Right lobe of liver (tissue), 4 donors: ENCODE measurements around the gene HNRNPUL1.

Experiments used
- POLR2A ChIP-seq: fragments of 450-650 bp; IDR thresholded peaks from one replicate; pipeline ENCODE4 v1.6.1; 2017; ENCODE audit warnings: antibody characterized with exemption, mild to moderate bottlenecking
- TF ChIP-seq, protein P1 (sequence below), 4 donors: fragments of 200-600 bp in 3 of 4; fragments of 450-650 bp in 1 of 4; IDR thresholded peaks; one replicate each; pipeline versions ENCODE4 v1.5.1 to v1.8.0; 2016 to 2022; ENCODE audit warnings: antibody characterized with exemption in 4 of 4, mild to moderate bottlenecking in 2 of 4
- donor health status: DM: no; HTN: no; CAD: no.
- donor health status: DM: no; HTN: no; CAD: no.
- donor health status: DM: no; HTN: yes; CAD: no.

DNA sequence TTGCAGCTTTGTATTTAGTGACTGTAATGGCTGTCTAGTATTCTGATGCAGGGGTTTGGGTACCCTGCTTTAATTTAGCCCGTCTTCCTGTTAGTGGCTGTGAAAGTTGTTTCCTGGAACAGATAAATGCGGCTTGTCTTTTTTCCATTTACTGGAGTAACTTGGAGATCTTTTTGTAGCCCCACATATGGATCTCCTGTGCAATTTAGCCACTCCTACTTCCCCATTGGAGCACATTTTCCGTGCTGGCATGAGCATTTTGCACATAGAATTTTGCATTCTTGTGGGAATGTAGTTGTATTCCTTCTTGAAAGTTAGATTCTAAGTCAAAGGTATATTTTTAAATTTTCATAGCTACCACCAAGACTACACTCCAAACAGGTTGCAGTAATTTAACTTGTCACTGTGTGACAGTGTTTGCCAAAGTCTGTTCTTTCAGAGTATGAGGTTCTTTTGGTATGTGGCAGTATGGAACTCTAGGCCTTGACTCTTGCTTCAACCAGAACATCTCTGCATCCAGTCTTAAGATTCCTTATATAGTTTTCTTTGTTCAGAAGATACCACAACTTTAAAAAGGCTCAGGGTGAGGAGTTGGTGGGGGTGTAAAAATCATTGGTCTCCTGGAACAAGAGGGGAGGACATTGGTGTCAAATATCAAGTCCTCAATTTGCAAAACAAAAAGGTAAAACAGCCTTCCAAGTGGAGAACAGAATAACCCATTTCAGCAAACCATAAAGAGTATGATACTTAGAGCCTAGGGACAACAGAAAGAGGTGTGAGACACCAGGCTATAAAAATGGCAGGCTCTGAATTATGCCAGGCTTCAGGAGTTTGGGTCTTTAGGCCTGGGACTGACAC is 24.7 kb downstream of the HNRNPUL1 start:
- TF ChIP-seq, protein P1, sequence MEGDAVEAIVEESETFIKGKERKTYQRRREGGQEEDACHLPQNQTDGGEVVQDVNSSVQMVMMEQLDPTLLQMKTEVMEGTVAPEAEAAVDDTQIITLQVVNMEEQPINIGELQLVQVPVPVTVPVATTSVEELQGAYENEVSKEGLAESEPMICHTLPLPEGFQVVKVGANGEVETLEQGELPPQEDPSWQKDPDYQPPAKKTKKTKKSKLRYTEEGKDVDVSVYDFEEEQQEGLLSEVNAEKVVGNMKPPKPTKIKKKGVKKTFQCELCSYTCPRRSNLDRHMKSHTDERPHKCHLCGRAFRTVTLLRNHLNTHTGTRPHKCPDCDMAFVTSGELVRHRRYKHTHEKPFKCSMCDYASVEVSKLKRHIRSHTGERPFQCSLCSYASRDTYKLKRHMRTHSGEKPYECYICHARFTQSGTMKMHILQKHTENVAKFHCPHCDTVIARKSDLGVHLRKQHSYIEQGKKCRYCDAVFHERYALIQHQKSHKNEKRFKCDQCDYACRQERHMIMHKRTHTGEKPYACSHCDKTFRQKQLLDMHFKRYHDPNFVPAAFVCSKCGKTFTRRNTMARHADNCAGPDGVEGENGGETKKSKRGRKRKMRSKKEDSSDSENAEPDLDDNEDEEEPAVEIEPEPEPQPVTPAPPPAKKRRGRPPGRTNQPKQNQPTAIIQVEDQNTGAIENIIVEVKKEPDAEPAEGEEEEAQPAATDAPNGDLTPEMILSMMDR (IDR thresholded peaks at IDR 0.05), result no peak
- TF ChIP-seq POLR2A, result no peak
